ENCODE measurements around the gene BRIX1. TPM values are rescaled to one million over a fixed set of nuclear protein-coding genes. Genes with fewer than 3 reads are reported as not detected.

Gene BRIX1
- total and polyA plus RNA-seq, 9 of the 15 experiments (the other 6 are each of a cell fraction or from before 2014, with no cell fraction given) = 115 to 193 (median 159) TPM

DNA sequence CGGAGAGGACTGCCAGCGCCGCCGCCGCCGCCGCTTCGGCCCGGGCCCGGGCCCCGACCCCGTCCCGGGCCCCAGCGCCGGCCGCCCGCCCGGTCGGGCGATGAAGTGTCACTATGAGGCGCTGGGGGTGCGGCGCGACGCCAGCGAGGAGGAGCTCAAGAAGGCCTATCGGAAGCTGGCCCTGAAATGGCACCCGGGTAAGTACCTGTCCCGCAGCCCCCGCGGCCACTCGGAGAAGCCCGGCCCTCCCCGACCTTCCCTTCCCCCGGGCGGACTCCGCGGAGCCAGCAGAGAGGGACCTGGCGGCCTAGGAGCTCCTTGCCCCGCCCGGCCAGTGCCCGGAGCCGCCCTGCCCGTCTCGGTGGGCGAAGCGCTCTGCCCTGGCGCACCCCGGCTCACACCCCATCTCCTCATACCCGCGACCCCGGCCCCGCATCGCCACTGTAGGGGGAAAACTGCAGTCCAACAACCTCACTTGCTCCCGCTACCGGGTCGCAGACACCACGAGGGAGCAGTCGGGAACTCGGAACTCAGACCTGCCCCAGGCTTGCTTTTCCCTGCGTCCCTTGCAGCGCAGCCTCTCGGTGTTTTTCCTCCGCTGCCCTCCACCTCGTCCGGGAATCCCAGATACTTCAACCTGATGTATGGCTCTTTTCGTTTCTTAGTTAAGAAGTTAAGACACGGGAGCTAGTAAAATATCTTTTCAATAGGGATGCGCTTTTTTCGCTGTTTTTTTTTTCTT, 14.4 kb downstream of the BRIX1 start (continued):
- TF ChIP-seq, protein P1, sequence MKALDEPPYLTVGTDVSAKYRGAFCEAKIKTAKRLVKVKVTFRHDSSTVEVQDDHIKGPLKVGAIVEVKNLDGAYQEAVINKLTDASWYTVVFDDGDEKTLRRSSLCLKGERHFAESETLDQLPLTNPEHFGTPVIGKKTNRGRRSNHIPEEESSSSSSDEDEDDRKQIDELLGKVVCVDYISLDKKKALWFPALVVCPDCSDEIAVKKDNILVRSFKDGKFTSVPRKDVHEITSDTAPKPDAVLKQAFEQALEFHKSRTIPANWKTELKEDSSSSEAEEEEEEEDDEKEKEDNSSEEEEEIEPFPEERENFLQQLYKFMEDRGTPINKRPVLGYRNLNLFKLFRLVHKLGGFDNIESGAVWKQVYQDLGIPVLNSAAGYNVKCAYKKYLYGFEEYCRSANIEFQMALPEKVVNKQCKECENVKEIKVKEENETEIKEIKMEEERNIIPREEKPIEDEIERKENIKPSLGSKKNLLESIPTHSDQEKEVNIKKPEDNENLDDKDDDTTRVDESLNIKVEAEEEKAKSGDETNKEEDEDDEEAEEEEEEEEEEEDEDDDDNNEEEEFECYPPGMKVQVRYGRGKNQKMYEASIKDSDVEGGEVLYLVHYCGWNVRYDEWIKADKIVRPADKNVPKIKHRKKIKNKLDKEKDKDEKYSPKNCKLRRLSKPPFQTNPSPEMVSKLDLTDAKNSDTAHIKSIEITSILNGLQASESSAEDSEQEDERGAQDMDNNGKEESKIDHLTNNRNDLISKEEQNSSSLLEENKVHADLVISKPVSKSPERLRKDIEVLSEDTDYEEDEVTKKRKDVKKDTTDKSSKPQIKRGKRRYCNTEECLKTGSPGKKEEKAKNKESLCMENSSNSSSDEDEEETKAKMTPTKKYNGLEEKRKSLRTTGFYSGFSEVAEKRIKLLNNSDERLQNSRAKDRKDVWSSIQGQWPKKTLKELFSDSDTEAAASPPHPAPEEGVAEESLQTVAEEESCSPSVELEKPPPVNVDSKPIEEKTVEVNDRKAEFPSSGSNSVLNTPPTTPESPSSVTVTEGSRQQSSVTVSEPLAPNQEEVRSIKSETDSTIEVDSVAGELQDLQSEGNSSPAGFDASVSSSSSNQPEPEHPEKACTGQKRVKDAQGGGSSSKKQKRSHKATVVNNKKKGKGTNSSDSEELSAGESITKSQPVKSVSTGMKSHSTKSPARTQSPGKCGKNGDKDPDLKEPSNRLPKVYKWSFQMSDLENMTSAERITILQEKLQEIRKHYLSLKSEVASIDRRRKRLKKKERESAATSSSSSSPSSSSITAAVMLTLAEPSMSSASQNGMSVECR (CRISPR knock-in tag; IDR thresholded peaks at IDR 0.05) = peak; percentile 53; the same call in 1 of the 2 replicates
- TF ChIP-seq, protein P2, sequence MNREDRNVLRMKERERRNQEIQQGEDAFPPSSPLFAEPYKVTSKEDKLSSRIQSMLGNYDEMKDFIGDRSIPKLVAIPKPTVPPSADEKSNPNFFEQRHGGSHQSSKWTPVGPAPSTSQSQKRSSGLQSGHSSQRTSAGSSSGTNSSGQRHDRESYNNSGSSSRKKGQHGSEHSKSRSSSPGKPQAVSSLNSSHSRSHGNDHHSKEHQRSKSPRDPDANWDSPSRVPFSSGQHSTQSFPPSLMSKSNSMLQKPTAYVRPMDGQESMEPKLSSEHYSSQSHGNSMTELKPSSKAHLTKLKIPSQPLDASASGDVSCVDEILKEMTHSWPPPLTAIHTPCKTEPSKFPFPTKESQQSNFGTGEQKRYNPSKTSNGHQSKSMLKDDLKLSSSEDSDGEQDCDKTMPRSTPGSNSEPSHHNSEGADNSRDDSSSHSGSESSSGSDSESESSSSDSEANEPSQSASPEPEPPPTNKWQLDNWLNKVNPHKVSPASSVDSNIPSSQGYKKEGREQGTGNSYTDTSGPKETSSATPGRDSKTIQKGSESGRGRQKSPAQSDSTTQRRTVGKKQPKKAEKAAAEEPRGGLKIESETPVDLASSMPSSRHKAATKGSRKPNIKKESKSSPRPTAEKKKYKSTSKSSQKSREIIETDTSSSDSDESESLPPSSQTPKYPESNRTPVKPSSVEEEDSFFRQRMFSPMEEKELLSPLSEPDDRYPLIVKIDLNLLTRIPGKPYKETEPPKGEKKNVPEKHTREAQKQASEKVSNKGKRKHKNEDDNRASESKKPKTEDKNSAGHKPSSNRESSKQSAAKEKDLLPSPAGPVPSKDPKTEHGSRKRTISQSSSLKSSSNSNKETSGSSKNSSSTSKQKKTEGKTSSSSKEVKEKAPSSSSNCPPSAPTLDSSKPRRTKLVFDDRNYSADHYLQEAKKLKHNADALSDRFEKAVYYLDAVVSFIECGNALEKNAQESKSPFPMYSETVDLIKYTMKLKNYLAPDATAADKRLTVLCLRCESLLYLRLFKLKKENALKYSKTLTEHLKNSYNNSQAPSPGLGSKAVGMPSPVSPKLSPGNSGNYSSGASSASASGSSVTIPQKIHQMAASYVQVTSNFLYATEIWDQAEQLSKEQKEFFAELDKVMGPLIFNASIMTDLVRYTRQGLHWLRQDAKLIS (CRISPR knock-in tag; IDR thresholded peaks at IDR 0.05) = 0 out of 2 replicates have a peak, but pooled peaks have one; percentile 61
- TF ChIP-seq PHF20 (IDR thresholded peaks at IDR 0.05; ENCODE audit: partially characterized antibody) = peak; percentile 44
- TF ChIP-seq, protein P3, sequence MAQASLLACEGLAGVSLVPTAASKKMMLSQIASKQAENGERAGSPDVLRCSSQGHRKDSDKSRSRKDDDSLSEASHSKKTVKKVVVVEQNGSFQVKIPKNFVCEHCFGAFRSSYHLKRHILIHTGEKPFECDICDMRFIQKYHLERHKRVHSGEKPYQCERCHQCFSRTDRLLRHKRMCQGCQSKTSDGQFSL (CRISPR knock-in tag; IDR thresholded peaks at IDR 0.05) = peak; percentile 61
- TF ChIP-seq, protein P3 (tag; IDR thresholded peaks at IDR 0.05) = no peak
- TF ChIP-seq ARID2 (IDR thresholded peaks at IDR 0.05) = 0 out of 2 replicates have a peak, but pooled peaks have one; percentile 45
- peak; percentile 76 for TF ChIP-seq RBBP5 (IDR thresholded peaks at IDR 0.05; ENCODE audit: borderline replicate concordance, insufficient read depth, low read length, poor library complexity, severe bottlenecking)
- no peak; the same call in 1 of the 2 replicates for TF ChIP-seq ZKSCAN1 (IDR thresholded peaks at IDR 0.05; ENCODE audit: low read depth, low read length)
- TF ChIP-seq, protein P4, sequence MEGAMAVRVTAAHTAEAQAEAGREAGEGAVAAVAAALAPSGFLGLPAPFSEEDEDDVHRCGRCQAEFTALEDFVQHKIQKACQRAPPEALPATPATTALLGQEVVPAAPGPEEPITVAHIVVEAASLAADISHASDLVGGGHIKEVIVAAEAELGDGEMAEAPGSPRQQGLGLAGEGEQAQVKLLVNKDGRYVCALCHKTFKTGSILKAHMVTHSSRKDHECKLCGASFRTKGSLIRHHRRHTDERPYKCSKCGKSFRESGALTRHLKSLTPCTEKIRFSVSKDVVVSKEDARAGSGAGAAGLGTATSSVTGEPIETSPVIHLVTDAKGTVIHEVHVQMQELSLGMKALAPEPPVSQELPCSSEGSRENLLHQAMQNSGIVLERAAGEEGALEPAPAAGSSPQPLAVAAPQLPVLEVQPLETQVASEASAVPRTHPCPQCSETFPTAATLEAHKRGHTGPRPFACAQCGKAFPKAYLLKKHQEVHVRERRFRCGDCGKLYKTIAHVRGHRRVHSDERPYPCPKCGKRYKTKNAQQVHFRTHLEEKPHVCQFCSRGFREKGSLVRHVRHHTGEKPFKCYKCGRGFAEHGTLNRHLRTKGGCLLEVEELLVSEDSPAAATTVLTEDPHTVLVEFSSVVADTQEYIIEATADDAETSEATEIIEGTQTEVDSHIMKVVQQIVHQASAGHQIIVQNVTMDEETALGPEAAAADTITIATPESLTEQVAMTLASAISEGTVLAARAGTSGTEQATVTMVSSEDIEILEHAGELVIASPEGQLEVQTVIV (CRISPR knock-in tag; IDR thresholded peaks at IDR 0.05; ENCODE audit: borderline replicate concordance) = no peak
- 0 out of 2 replicates have a peak, but pooled peaks have one; percentile 42 for TF ChIP-seq GTF2E2 (tag; IDR thresholded peaks at IDR 0.05)
- TF ChIP-seq, protein P5, sequence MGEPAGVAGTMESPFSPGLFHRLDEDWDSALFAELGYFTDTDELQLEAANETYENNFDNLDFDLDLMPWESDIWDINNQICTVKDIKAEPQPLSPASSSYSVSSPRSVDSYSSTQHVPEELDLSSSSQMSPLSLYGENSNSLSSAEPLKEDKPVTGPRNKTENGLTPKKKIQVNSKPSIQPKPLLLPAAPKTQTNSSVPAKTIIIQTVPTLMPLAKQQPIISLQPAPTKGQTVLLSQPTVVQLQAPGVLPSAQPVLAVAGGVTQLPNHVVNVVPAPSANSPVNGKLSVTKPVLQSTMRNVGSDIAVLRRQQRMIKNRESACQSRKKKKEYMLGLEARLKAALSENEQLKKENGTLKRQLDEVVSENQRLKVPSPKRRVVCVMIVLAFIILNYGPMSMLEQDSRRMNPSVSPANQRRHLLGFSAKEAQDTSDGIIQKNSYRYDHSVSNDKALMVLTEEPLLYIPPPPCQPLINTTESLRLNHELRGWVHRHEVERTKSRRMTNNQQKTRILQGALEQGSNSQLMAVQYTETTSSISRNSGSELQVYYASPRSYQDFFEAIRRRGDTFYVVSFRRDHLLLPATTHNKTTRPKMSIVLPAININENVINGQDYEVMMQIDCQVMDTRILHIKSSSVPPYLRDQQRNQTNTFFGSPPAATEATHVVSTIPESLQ (CRISPR knock-in tag; IDR thresholded peaks at IDR 0.05) = 0 out of 2 replicates have a peak, but pooled peaks have one; percentile 25

Measured in K562 (cell line).